ENCODE measurements around the gene RANBP1.

RANBP1 gene

DNA sequence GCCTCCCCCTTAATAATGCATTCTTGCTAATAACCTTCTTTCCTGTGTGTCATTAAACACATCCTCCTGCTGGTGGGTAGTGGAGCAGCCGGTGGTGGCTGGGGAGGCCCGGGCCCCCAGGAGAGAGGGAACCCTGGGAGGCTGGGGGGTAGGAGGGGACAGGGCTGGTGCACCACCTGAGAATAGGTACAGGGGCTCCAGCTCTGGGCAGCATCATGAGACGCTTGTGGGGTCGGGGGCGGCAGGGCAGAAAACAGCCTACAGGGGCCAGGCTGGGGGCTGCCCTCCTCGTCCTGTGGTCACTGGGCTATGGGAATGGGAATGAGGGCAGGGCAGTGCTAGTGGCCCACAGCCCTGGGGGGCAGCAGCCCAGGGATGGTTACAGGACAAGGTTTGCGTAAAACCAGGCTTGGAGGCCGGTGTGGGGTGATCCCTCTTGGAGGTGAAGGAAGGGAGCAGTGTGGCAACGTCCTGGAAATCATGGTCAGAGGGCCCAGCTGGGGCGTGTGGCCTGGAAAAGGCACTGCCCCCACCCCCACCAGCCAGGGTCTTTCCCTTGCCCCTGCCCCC is 53.4 kb downstream of the RANBP1 start:
- Histone ChIP-seq H3K4me2 (ENCODE audit: low read length) (no peak overlapping the region), H3K36me3 (ENCODE audit: control insufficient read depth, insufficient read depth, low read length) (no peaks in the 10 kb centered on the region), H3K79me2 (no peaks in the 10 kb centered on the region), H3K9ac (no peak overlapping the region), H3K4me3 (ENCODE audit: low read depth, low read length) (no peak overlapping the region), H3K27me3 (ENCODE audit: control insufficient read depth, insufficient read depth, low read length) (no peaks in the 10 kb centered on the region), H3K4me1 (no peaks in the 10 kb centered on the region), H3K27ac (no peak overlapping the region), H3K9me3 (ENCODE audit: control insufficient read depth, low read length) (no peaks in the 10 kb centered on the region), H2AFZ (no peak overlapping the region)
- TF ChIP-seq, protein P1, sequence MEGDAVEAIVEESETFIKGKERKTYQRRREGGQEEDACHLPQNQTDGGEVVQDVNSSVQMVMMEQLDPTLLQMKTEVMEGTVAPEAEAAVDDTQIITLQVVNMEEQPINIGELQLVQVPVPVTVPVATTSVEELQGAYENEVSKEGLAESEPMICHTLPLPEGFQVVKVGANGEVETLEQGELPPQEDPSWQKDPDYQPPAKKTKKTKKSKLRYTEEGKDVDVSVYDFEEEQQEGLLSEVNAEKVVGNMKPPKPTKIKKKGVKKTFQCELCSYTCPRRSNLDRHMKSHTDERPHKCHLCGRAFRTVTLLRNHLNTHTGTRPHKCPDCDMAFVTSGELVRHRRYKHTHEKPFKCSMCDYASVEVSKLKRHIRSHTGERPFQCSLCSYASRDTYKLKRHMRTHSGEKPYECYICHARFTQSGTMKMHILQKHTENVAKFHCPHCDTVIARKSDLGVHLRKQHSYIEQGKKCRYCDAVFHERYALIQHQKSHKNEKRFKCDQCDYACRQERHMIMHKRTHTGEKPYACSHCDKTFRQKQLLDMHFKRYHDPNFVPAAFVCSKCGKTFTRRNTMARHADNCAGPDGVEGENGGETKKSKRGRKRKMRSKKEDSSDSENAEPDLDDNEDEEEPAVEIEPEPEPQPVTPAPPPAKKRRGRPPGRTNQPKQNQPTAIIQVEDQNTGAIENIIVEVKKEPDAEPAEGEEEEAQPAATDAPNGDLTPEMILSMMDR (IDR thresholded peaks at IDR 0.05), result no peak

DNA sequence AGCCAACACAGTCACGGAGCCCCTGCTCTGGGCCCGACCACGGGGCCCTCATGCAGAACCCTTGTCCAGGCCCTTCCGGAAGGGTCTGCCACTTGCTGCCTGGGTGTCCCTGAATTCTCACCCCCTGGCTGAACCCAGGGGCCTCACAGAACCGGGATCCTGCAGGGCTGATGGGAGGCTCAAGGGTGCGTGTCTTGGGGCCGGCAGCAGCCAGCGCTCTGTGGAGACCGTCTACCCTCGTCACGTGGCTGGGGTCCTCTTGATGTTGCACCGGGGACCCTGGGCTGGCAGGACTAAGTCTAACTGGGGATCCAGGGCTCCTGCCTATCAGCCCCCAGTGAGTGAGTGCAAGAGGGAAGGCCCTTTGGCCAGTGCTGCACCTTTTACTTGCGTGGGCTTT is 54.3 kb downstream of the RANBP1 start:
- no peaks in the 10 kb centered on the region for H3K4me1 ChIP-seq
- no peaks in the 10 kb centered on the region for H3K9me3 ChIP-seq (ENCODE audit: control insufficient read depth, low read length)
- H3K36me3 ChIP-seq (ENCODE audit: control insufficient read depth, insufficient read depth, low read length), result no peaks in the 10 kb centered on the region
- no peak overlapping the region for H2AFZ ChIP-seq
- H3K4me2 ChIP-seq (ENCODE audit: low read length), result no peak overlapping the region
- H3K9ac ChIP-seq, result no peak overlapping the region
- no peaks in the 10 kb centered on the region for H3K27me3 ChIP-seq (ENCODE audit: control insufficient read depth, insufficient read depth, low read length)
- no peak overlapping the region for H3K27ac ChIP-seq
- H3K79me2 ChIP-seq, result no peaks in the 10 kb centered on the region
- TF ChIP-seq, protein P1 (IDR thresholded peaks at IDR 0.05), result no peak
- no peak overlapping the region for H3K4me3 ChIP-seq (ENCODE audit: low read depth, low read length)

DNA sequence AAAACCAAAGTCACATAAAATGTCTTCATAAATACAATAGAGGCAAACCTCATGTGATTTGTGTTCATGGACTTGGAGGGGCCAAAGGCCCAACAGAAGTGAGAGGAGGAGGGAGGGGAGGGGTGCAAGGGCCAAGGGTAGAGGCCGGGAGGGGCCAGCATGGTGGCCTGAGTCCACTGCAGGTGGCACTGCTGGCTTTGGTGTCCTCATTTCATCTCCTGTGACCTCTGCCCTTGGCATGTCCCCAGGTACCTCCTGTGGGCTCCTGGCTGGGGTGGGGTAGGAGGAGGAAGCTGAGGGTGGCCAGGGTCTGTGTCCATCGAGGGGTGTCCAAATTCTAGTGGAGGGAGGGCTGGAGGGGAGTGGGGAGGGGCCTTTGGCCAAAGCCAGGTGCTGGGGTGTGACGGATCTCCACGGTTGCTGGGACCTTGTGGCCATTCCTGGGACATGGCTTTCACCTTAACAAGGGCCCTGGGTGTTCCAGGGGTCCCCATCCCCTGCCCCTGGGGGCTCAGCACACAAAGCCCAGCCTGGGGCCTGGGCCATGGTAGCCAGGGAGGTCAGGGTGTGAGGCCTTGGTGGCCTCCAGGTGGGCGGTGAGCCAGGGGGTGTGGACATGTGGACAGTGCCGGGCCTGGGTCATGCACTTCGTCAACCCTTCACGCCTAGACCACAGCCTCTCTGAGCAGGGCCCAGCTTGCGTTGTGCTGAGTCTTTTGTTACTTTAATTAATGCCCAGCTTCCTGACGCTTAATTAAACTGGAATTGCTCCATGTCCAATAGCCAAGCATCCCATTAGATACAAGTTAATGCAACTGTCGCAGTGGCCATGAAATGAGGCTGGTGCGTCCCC is 55.6 kb downstream of the RANBP1 start:
- TF ChIP-seq, protein P1 (IDR thresholded peaks at IDR 0.05), result no peak
- H3K9ac ChIP-seq, result no peak overlapping the region

DNA sequence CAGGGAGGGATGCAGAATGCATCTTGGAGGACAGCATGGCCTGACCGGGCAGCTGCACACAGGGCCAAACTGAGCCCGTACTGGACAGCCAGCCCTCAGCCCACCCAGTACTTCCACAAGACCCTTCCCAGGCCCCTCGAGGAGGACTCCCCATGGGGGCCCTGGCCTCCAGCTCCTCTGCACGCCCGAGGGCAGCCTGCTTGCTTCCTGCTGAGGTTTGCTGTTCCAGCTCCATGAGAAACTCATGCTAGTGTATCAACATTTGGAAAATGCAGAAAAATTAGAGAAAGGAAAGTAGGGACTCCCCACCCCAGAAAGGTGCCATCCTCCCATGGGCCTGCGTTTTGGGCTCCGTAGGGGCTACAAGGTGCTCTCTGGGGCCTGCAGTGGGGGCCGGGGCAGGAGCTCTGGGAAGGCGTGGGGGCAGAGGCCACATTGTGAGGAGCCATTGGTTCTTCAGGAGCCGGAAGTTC is 56.3 kb downstream of the RANBP1 start:
- Histone ChIP-seq H3K27ac (no peak overlapping the region), H3K4me2 (ENCODE audit: low read length) (no peak overlapping the region), H3K9me3 (ENCODE audit: control insufficient read depth, low read length) (no peaks in the 10 kb centered on the region), H3K36me3 (ENCODE audit: control insufficient read depth, insufficient read depth, low read length) (no peaks in the 10 kb centered on the region), H2AFZ (no peak overlapping the region), H3K9ac (no peak overlapping the region), H3K4me3 (ENCODE audit: low read depth, low read length) (no peak overlapping the region), H3K79me2 (no peaks in the 10 kb centered on the region), H3K4me1 (no peaks in the 10 kb centered on the region), H3K27me3 (ENCODE audit: control insufficient read depth, insufficient read depth, low read length) (no peaks in the 10 kb centered on the region)
- TF ChIP-seq, protein P1 (IDR thresholded peaks at IDR 0.05), result no peak

More for the DNA sequence above, 55.6 kb downstream of the RANBP1 start:
- Histone ChIP-seq H3K27ac (no peak overlapping the region), H3K4me1 (no peaks in the 10 kb centered on the region), H3K36me3 (ENCODE audit: control insufficient read depth, insufficient read depth, low read length) (no peaks in the 10 kb centered on the region), H2AFZ (no peak overlapping the region), H3K4me2 (ENCODE audit: low read length) (no peak overlapping the region), H3K79me2 (no peaks in the 10 kb centered on the region), H3K27me3 (ENCODE audit: control insufficient read depth, insufficient read depth, low read length) (no peaks in the 10 kb centered on the region), H3K4me3 (ENCODE audit: low read depth, low read length) (no peak overlapping the region), H3K9me3 (ENCODE audit: control insufficient read depth, low read length) (no peaks in the 10 kb centered on the region)

All from parathyroid adenoma (tissue), 2 donors.